ENCODE results near the gene SYNPO2. TPM values are rescaled to one million over a fixed set of nuclear protein-coding genes. Genes with fewer than 3 reads are reported as not detected.
A peak's percentile ranks its signal among the peaks of the same experiment; 100 is the strongest.

The SYNPO2 gene
- total and polyA plus RNA-seq, 2 donors (not counting 1 experiment from before 2014, with no cell fraction given): 40.1 to 71.7 TPM

GRCh38 chr4:119032921-119033685 lies 144.4 kb downstream of the SYNPO2 start:
- no peak overlapping the region for H3K4me2 ChIP-seq (ENCODE audit: extremely low read depth, insufficient read depth, low read length)
- H4K20me1 ChIP-seq (ENCODE audit: control insufficient read depth, extremely low read depth, insufficient read depth, low read length): no peaks in the 10 kb centered on the region
- H3K27ac ChIP-seq (ENCODE audit: insufficient read depth, low read length): no peak overlapping the region
- H3K79me2 ChIP-seq (ENCODE audit: control insufficient read depth, insufficient read depth, low read length): peaks cover 6% of the 10 kb centered on the region
- H3K9me3 ChIP-seq (ENCODE audit: control insufficient read depth, insufficient read depth, low read depth, low read length): no peaks in the 10 kb centered on the region
- TF ChIP-seq EZH2 (IDR thresholded peaks at IDR 0.05; ENCODE audit: low read length, missing control alignments) (no peak), CTCF (conservative IDR thresholded peaks at IDR 0.05 in 1 of 2, IDR thresholded peaks at IDR 0.05 in 1 of 2; ENCODE audit: low read depth in 1 of 2, low read length in 2 of 2) (no peak)
- H3K27me3 ChIP-seq (ENCODE audit: control insufficient read depth, insufficient read depth, low read length): no peaks in the 10 kb centered on the region
- H3K4me3 ChIP-seq (replicated peaks in 1 of 4; ENCODE audit: control extremely low read depth in 1 of 4, insufficient read depth in 1 of 4, low read depth in 3 of 4, low read length in 4 of 4): no peak overlapping the region
- H2AFZ ChIP-seq (ENCODE audit: low read length): no peak overlapping the region
- peak in 1 of 2 donors; percentile 13 for DNase-seq (ENCODE audit: low read depth in 2 of 2)
- H3K4me1 ChIP-seq (ENCODE audit: control insufficient read depth, extremely low read depth, insufficient read depth, low read length): peaks cover 11% of the 10 kb centered on the region
- H3K9ac ChIP-seq (ENCODE audit: insufficient read depth, low read length): no peak overlapping the region
- peaks cover 3% of the 10 kb centered on the region for H3K36me3 ChIP-seq (ENCODE audit: control insufficient read depth, insufficient read depth, low read length)

GRCh38 chr4:119034276-119035008 lies 145.8 kb downstream of the SYNPO2 start:
- Histone ChIP-seq H2AFZ (ENCODE audit: low read length) (no peak overlapping the region), H3K4me2 (ENCODE audit: extremely low read depth, insufficient read depth, low read length) (no peak overlapping the region), H3K9ac (ENCODE audit: insufficient read depth, low read length) (no peak overlapping the region)

More at GRCh38 chr4:119034276-119035008, 145.8 kb downstream of the SYNPO2 start:
- Histone ChIP-seq H3K9me3 (ENCODE audit: control insufficient read depth, insufficient read depth, low read depth, low read length) (no peaks in the 10 kb centered on the region), H3K36me3 (ENCODE audit: control insufficient read depth, insufficient read depth, low read length) (peaks cover 3% of the 10 kb centered on the region), H3K79me2 (ENCODE audit: control insufficient read depth, insufficient read depth, low read length) (peaks cover 3% of the 10 kb centered on the region), H3K27me3 (ENCODE audit: control insufficient read depth, insufficient read depth, low read length) (no peaks in the 10 kb centered on the region), H3K27ac (ENCODE audit: insufficient read depth, low read length) (no peak overlapping the region), H3K4me3 (replicated peaks in 1 of 4; ENCODE audit: control extremely low read depth in 1 of 4, insufficient read depth in 1 of 4, low read depth in 3 of 4, low read length in 4 of 4) (no peak overlapping the region), H4K20me1 (ENCODE audit: control insufficient read depth, extremely low read depth, insufficient read depth, low read length) (no peaks in the 10 kb centered on the region), H3K4me1 (ENCODE audit: control insufficient read depth, extremely low read depth, insufficient read depth, low read length) (peaks cover 14% of the 10 kb centered on the region)
- DNase-seq (ENCODE audit: low read depth in 2 of 2): peak in 1 of 2 donors; percentile 55
- TF ChIP-seq CTCF (conservative IDR thresholded peaks at IDR 0.05 in 1 of 2, IDR thresholded peaks at IDR 0.05 in 1 of 2; ENCODE audit: low read depth in 1 of 2, low read length in 2 of 2): no peak
- TF ChIP-seq EZH2 (IDR thresholded peaks at IDR 0.05; ENCODE audit: low read length, missing control alignments): no peak

Measured in fibroblast of lung (primary cell).